ENCODE data around the gene RGMB. TPM values are rescaled to one million over a fixed set of nuclear protein-coding genes. Genes with fewer than 3 reads are reported as not detected.

Gene RGMB
- total RNA-seq, 2 donors from 2014 or later = 21.0 to 21.8 TPM

GRCh38 chr5:98794414-98795080 is 21.1 kb downstream of the RGMB start:
- peaks cover 19% of the 10 kb centered on the region for H3K4me1 ChIP-seq
- H3K4me3 ChIP-seq = no peak overlapping the region
- DNase-seq (no peak), ATAC-seq (no peak)
- peaks cover 0 to 3% of the 10 kb centered on the region in 2 donors for H3K36me3 ChIP-seq (replicated peaks in 1 of 2; ENCODE audit: insufficient read depth in 1 of 2, low read depth in 2 of 2)
- 69 to 80% methylated on average over 9 of the region's 9 CpGs for WGBS, 2 donors
- no peaks in the 10 kb centered on the region for H3K9me3 ChIP-seq
- H3K27me3 ChIP-seq = no peaks in the 10 kb centered on the region
- TF ChIP-seq CTCF (IDR thresholded peaks at IDR 0.05) (no peak), POLR2A (IDR thresholded peaks at IDR 0.05) (no peak)
- intact Hi-C loops (cut with DNase I) = no loop called here
- H3K27ac ChIP-seq = no peak overlapping the region

GRCh38 chr5:98795243-98795642 is 21.8 kb downstream of the RGMB start:
- H3K9me3 ChIP-seq = no peaks in the 10 kb centered on the region
- ATAC-seq (no peak), DNase-seq (no peak)
- no peaks in the 10 kb centered on the region for H3K27me3 ChIP-seq
- intact Hi-C loops (cut with DNase I) = no loop called here
- H3K4me1 ChIP-seq = peaks cover 12% of the 10 kb centered on the region
- no peak overlapping the region for H3K4me3 ChIP-seq
- H3K36me3 ChIP-seq (replicated peaks in 1 of 2; ENCODE audit: insufficient read depth in 1 of 2, low read depth in 2 of 2) = peaks cover 0 to 3% of the 10 kb centered on the region in 2 donors
- WGBS, 2 donors = 59 to 63% methylated on average over 5 of the region's 5 CpGs
- TF ChIP-seq POLR2A (IDR thresholded peaks at IDR 0.05) (no peak), CTCF (IDR thresholded peaks at IDR 0.05) (no peak)
- no peak overlapping the region for H3K27ac ChIP-seq

DNA sequence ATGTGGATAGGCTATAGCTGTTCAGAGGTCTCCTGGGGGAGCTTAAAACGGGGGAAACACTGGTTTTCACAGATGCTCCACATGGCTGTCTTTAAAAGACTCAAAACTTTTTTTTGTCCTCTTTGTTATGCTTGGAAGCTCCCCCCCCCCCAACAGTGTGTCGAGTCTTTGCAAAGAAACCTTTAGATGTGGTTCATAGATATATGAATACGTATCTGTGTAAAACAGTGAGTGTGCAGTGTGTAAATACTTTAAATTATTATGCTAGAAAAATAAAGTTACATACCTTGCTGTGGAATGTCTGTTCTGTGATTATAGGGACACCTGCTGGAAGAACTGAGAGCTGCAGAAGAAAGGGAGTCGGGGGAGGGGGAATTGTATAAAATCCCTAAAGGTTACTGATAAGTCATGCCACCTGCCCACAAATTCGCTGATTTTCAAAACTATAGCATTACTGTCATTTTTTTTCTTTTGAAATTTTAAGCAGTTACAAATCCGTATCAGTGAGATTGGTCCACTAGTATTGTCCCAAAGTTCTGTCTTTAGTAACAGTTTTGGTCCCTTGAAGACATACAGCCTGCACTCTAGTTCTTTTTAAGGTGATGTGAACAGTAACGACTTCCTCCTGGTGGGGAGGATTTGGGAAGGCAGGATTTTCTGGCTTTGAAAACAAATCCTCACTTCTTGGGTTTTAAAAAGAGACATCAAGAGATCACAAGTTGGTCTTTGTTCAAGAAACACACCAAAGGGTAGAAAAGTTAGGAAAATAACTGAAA is 22.9 kb downstream of the RGMB start:
- no peak for TF ChIP-seq POLR2A (IDR thresholded peaks at IDR 0.05)
- peak; percentile 73 to 89 (median 81) for TF ChIP-seq CTCF (IDR thresholded peaks at IDR 0.05)
- peaks cover 0 to 3% of the 10 kb centered on the region in 2 donors for H3K36me3 ChIP-seq (replicated peaks in 1 of 2; ENCODE audit: insufficient read depth in 1 of 2, low read depth in 2 of 2)
- 4 to 6% methylated on average over 7 of the region's 7 CpGs for WGBS, 2 donors
- ATAC-seq (peak; percentile 85), DNase-seq (peak; percentile 56 to 66 (median 60))
- intact Hi-C loops (cut with DNase I) = no loop called here
- H3K4me3 ChIP-seq = no peak overlapping the region
- H3K4me1 ChIP-seq = peaks cover 12% of the 10 kb centered on the region
- H3K27ac ChIP-seq = no peak overlapping the region
- no peaks in the 10 kb centered on the region for H3K9me3 ChIP-seq
- H3K27me3 ChIP-seq = no peaks in the 10 kb centered on the region

- no peak for TF ChIP-seq CTCF (IDR thresholded peaks at IDR 0.05)
- TF ChIP-seq POLR2A (IDR thresholded peaks at IDR 0.05) = no peak
- 91 to 96% methylated on average over 1 of the region's 1 CpG for WGBS, 2 donors
- Histone ChIP-seq H3K4me1 (peaks cover 5% of the 10 kb centered on the region), H3K4me3 (no peak overlapping the region), H3K9me3 (no peaks in the 10 kb centered on the region), H3K27me3 (no peaks in the 10 kb centered on the region), H3K36me3 (replicated peaks in 1 of 2; ENCODE audit: insufficient read depth in 1 of 2, low read depth in 2 of 2) (no peaks in the 10 kb centered on the region), H3K27ac (no peak overlapping the region)
- DNase-seq (no peak), ATAC-seq (no peak)
- intact Hi-C loops (cut with DNase I) = no loop called here
Observed at GRCh38 chr5:98798371-98798770, 24.9 kb downstream of the RGMB start.
